Mammary microvascular endothelial cell (primary cell): ENCODE measurements around the gene MELK. TPM values are rescaled to one million over a fixed set of nuclear protein-coding genes. Genes with fewer than 3 reads are reported as not detected.

Experiments
- total RNA-seq: library from RNA; depleted of rRNA; stranded (reverse); fragments of >200 nt; gene quantifications from 2 replicates; pipeline ENCODE4 v1.2.3, GENCODE V29; 2015

The MELK gene
- total RNA-seq, result 46.7 and 47.2 TPM in 2 replicates

DNA sequence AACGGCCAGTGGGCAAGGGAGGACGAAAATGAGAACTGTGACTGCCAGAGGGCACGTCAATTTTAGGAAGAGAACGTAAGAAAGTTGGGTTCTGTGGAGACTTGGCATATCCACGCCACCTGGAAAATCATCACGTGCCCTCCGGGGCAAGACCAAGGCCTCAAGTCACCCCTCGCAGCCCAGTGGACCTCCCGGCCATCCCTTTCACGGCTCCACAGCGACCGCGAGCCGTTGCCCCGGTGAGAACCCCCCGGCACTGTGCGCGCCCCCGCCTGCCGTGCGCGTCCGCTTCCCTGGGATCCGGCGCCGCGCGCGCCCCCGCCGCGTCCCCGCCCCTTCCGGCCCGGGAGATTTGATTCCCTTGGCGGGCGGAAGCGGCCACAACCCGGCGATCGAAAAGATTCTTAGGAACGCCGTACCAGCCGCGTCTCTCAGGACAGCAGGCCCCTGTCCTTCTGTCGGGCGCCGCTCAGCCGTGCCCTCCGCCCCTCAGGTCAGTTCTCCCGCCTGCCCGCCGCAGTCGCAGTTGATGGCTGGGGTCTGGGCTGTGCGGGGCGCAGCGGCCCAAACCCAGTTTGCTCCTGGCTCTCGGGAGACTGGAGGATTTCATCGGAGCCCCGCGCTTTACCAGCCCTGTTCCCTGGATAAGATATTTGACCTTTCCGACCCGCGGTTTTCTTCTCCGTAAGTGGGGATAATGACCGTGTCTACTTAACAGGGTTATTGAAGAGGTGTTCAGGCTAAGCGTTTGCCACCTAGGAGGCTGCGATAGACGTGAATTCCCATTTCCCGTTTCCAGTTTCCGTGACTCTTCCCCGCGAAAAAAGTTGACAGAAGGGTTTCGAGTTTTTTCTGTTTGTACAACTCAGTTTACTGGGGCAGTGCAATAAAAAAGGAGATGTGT, at the start of gene MELK:
TSS of gene MELK (plus strand) at position 381 of the 904 bp plus-strand sequence. CDS start 8,787 bp downstream, outside the sequence.

Other genes starting within 250 kb of the MELK start
- gene RNF38, start 172.6 kb upstream of the MELK start, total RNA-seq, result 18.9 and 19.0 TPM in 2 replicates